ENCODE data around the gene PXDN. TPM values are rescaled to one million over a fixed set of nuclear protein-coding genes. Genes with fewer than 3 reads are reported as not detected.

The PXDN gene
- total and polyA plus RNA-seq, 9 of the 15 experiments (the other 6 are each of a cell fraction or from before 2014, with no cell fraction given): 0.49 TPM; not detected in 8

GRCh38 chr2:1687254-1687653, 57.1 kb downstream of the PXDN start:
- no peaks in the 10 kb centered on the region for H3K4me1 ChIP-seq (replicated peaks in 1 of 2; ENCODE audit: control insufficient read depth in 2 of 2, insufficient read depth in 2 of 2, low read length in 2 of 2)
- in situ Hi-C loops (cut with MboI) (no loop called here), intact Hi-C loops (cut with micrococcal nuclease) (no loop called here)
- TF ChIP-seq SETDB1 (IDR thresholded peaks at IDR 0.05; ENCODE audit: low read length) (no peak), SOX6 (IDR thresholded peaks at IDR 0.05) (no peak), ZNF212 (CRISPR knock-in tag; IDR thresholded peaks at IDR 0.05) (no peak), XRCC3 (IDR thresholded peaks at IDR 0.05) (no peak), IRF9 (tag; IDR thresholded peaks at IDR 0.05) (no peak), PTBP1 (IDR thresholded peaks at IDR 0.05; ENCODE audit: low read depth, low read length) (no peak), ZC3H8 (IDR thresholded peaks at IDR 0.05) (no peak), ZNF232 (CRISPR knock-in tag; IDR thresholded peaks at IDR 0.05) (no peak), CAMTA2 (CRISPR knock-in tag; conservative IDR thresholded peaks at IDR 0.05) (no peak), E2F8 (IDR thresholded peaks at IDR 0.05; ENCODE audit: low read depth, partially characterized antibody) (no peak)
- TF ChIP-seq, protein P1, sequence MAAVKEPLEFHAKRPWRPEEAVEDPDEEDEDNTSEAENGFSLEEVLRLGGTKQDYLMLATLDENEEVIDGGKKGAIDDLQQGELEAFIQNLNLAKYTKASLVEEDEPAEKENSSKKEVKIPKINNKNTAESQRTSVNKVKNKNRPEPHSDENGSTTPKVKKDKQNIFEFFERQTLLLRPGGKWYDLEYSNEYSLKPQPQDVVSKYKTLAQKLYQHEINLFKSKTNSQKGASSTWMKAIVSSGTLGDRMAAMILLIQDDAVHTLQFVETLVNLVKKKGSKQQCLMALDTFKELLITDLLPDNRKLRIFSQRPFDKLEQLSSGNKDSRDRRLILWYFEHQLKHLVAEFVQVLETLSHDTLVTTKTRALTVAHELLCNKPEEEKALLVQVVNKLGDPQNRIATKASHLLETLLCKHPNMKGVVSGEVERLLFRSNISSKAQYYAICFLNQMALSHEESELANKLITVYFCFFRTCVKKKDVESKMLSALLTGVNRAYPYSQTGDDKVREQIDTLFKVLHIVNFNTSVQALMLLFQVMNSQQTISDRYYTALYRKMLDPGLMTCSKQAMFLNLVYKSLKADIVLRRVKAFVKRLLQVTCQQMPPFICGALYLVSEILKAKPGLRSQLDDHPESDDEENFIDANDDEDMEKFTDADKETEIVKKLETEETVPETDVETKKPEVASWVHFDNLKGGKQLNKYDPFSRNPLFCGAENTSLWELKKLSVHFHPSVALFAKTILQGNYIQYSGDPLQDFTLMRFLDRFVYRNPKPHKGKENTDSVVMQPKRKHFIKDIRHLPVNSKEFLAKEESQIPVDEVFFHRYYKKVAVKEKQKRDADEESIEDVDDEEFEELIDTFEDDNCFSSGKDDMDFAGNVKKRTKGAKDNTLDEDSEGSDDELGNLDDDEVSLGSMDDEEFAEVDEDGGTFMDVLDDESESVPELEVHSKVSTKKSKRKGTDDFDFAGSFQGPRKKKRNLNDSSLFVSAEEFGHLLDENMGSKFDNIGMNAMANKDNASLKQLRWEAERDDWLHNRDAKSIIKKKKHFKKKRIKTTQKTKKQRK (IDR thresholded peaks at IDR 0.05; ENCODE audit: borderline replicate concordance, low read depth, low read length): no peak
- TF ChIP-seq, protein P2, sequence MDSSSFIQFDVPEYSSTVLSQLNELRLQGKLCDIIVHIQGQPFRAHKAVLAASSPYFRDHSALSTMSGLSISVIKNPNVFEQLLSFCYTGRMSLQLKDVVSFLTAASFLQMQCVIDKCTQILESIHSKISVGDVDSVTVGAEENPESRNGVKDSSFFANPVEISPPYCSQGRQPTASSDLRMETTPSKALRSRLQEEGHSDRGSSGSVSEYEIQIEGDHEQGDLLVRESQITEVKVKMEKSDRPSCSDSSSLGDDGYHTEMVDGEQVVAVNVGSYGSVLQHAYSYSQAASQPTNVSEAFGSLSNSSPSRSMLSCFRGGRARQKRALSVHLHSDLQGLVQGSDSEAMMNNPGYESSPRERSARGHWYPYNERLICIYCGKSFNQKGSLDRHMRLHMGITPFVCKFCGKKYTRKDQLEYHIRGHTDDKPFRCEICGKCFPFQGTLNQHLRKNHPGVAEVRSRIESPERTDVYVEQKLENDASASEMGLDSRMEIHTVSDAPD (CRISPR knock-in tag; IDR thresholded peaks at IDR 0.05): no peak
- H3K9me3 ChIP-seq (replicated peaks; ENCODE audit: control insufficient read depth, insufficient read depth, low read depth, low read length): no peaks in the 10 kb centered on the region
- H3K9me1 ChIP-seq (ENCODE audit: control insufficient read depth, insufficient read depth, low read length): no peaks in the 10 kb centered on the region
- no peak overlapping the region for H3K9ac ChIP-seq (ENCODE audit: insufficient read depth in 1 of 2, low read depth in 2 of 2, low read length in 2 of 2)
- no peak overlapping the region for H3K4me2 ChIP-seq (ENCODE audit: insufficient read depth, low read length)
- ATAC-seq: no peak
- H3K4me3 ChIP-seq: no peak overlapping the region
- POLR2A ChIA-PET: no interaction called here
- FAIRE-seq: no peak
- no peaks in the 10 kb centered on the region for H4K20me1 ChIP-seq (replicated peaks; ENCODE audit: control insufficient read depth, insufficient read depth, low read length)
- H2AFZ ChIP-seq (ENCODE audit: low read depth, low read length): no peak overlapping the region
- no TSS peak for BruUV-seq (replicated peaks)
- H3K27ac ChIP-seq (ENCODE audit: extremely low read depth, low read depth, low read length): no peak overlapping the region
- H3K27me3 ChIP-seq (ENCODE audit: control insufficient read depth in 2 of 2, insufficient read depth in 2 of 2, low read length in 2 of 2): peaks cover 2 to 44% of the 10 kb centered on the region in 2 experiments; a peak in 3 of 5 replicates
- DNase-seq (ENCODE audit: extremely low read depth in 1 of 4, low spot score in 3 of 4): no peak
- no peaks in the 10 kb centered on the region for H3K79me2 ChIP-seq (ENCODE audit: control insufficient read depth, insufficient read depth, low read length)
- WGBS (ENCODE audit: insufficient coverage, low coverage, missing lambda C conversion rate): 5% methylated on average over 8 of the region's 14 CpGs
- no peaks in the 10 kb centered on the region for H3K36me3 ChIP-seq (ENCODE audit: control insufficient read depth, insufficient read depth, low read length)
- CTCF ChIA-PET (ENCODE audit: low intra/inter-chr PET ratio): no interaction called here

Data from K562 (cell line).